Thymus (tissue), 11 donors: Measurements from ENCODE around the gene KCNT1. TPM values are rescaled to one million over a fixed set of nuclear protein-coding genes. Genes with fewer than 3 reads are reported as not detected.

Experiments used
- DNase-seq, 9 donors: peaks; one replicate each; pipeline ENCODE4 v3.0.0-alpha.2; 2013; ENCODE audit warnings: low spot score in 9 of 9, low read depth in 6 of 9, missing footprints in 1 of 9
- H3K27ac ChIP-seq, 2 donors: one replicate each; pipeline ENCODE4 v1.5.1; 2013; ENCODE audit warnings: control low read depth in 1 of 2, low read depth in 1 of 2, low read length in 1 of 2, mild to moderate bottlenecking in 1 of 2, moderate library complexity in 1 of 2
- H3K27me3 ChIP-seq, 2 donors: one replicate each; pipeline ENCODE4 v1.5.1; 2013; ENCODE audit warnings: low read length in 1 of 2; ENCODE audit not compliant: control insufficient read depth in 2 of 2, insufficient read depth in 1 of 2
- H3K36me3 ChIP-seq, 2 donors: one replicate each; pipeline ENCODE4 v1.5.1; 2013; ENCODE audit warnings: low read length in 1 of 2, mild to moderate bottlenecking in 1 of 2, moderate library complexity in 1 of 2; ENCODE audit not compliant: control insufficient read depth in 2 of 2, insufficient read depth in 2 of 2
- H3K4me1 ChIP-seq, 2 donors: one replicate each; pipeline ENCODE4 v1.5.1; 2013; ENCODE audit warnings: low read length in 2 of 2; ENCODE audit not compliant: control insufficient read depth in 2 of 2, insufficient read depth in 2 of 2
- H3K4me3 ChIP-seq, 2 donors: one replicate each; pipeline ENCODE4 v1.5.1; 2013; ENCODE audit warnings: low read length in 2 of 2, control low read depth in 1 of 2, mild to moderate bottlenecking in 1 of 2
- H3K9me3 ChIP-seq, 2 donors: one replicate each; pipeline ENCODE4 v1.5.1; 2013; ENCODE audit warnings: low read length in 1 of 2, mild to moderate bottlenecking in 1 of 2; ENCODE audit not compliant: control insufficient read depth in 2 of 2, insufficient read depth in 1 of 2
- WGBS: extraction: QIAGEN DNeasy Blood & Tissue Kit; methylation state at CpG from one replicate; pipeline ENCODE4 v1.1.7; 2013; 5-methylcytosine and 5-hydroxymethylcytosine counted together
- polyA plus RNA-seq: library from polyadenylated mRNA; stranded (reverse); fragments of 200-250 nt; gene quantifications from one replicate; pipeline ENCODE4 v1.2.3, GENCODE V29; 2013
- total RNA-seq: library from RNA; stranded (reverse); fragments of 120-200 nt; gene quantifications from one replicate; pipeline ENCODE4 v1.2.4, GENCODE V29; 2013
- donor health status: healthy.

Gene KCNT1
- total and polyA plus RNA-seq, 2 donors, result 0.05 to 0.25 TPM

DNA sequence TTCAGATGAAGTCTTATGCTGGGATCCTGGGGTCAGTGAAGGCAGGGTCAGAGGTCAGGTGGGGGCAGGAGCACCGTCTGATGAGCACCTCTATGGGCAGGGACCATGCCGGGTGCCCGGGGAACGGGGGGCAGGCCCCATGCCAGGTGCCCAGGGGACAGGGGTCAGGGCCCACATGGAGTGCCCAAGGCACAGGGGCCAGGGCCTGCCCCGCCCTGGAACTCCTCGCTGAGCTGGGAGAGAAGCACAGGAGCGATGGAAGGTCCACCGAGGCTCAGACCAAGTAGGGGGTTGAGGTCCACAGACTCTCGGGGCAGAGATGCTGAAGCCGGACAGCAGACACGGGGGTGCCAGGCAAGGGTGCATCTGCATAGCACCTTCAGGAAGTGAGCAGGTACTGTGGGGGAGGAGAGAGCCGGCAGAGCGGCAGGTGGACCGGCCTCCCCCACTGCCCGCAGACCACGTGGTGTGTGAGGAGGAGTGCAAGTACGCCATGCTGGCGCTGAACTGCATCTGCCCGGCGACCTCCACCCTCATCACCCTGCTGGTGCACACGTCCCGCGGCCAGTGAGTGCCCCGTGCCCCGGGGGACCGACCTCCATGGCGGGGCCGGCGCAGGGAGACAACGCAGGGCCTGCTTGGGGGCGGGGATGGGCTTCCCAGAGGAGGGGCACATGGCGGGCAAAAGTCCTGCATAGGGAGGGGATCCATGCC lies 67.7 kb downstream of the KCNT1 start:
- Histone ChIP-seq H3K4me1 (no peaks in the 10 kb centered on the region), H3K9me3 (peaks cover 11 to 31% of the 10 kb centered on the region in 2 donors), H3K27ac (no peak overlapping the region), H3K27me3 (no peaks in the 10 kb centered on the region), H3K36me3 (no peaks in the 10 kb centered on the region), H3K4me3 (no peak overlapping the region)
- 94% methylated on average over 32 of the region's 32 CpGs for WGBS
- no peak for DNase-seq

DNA sequence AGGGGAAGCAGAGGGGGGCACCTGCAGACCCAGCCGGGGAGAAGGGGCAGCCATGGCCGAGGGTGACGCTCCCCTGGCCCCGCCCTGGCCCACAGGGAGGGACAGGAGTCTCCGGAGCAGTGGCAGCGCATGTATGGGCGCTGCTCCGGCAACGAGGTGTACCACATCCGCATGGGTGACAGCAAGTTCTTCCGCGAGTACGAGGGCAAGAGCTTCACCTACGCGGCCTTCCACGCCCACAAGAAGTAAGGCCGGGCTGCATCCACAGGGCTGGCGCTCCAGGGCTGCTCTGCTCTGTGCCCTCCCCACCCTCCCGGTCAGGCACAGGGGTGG lies 68.2 kb downstream of the KCNT1 start:
- H3K27me3 ChIP-seq, result no peaks in the 10 kb centered on the region
- H3K9me3 ChIP-seq, result peaks cover 11 to 28% of the 10 kb centered on the region in 2 donors
- H3K4me3 ChIP-seq, result no peak overlapping the region
- no peaks in the 10 kb centered on the region for H3K4me1 ChIP-seq
- 88% methylated on average over 19 of the region's 19 CpGs for WGBS
- DNase-seq, result no peak
- no peaks in the 10 kb centered on the region for H3K36me3 ChIP-seq
- H3K27ac ChIP-seq, result no peak overlapping the region

- Histone ChIP-seq H3K9me3 (peaks cover 10 to 22% of the 10 kb centered on the region in 2 donors), H3K36me3 (no peaks in the 10 kb centered on the region), H3K27me3 (no peaks in the 10 kb centered on the region), H3K4me1 (no peaks in the 10 kb centered on the region), H3K27ac (no peak overlapping the region), H3K4me3 (no peak overlapping the region)
- 95% methylated on average over 26 of the region's 26 CpGs for WGBS
- no peak for DNase-seq
Measured at GRCh38 chr9:135770771-135771170, 68.8 kb downstream of the KCNT1 start.

DNA sequence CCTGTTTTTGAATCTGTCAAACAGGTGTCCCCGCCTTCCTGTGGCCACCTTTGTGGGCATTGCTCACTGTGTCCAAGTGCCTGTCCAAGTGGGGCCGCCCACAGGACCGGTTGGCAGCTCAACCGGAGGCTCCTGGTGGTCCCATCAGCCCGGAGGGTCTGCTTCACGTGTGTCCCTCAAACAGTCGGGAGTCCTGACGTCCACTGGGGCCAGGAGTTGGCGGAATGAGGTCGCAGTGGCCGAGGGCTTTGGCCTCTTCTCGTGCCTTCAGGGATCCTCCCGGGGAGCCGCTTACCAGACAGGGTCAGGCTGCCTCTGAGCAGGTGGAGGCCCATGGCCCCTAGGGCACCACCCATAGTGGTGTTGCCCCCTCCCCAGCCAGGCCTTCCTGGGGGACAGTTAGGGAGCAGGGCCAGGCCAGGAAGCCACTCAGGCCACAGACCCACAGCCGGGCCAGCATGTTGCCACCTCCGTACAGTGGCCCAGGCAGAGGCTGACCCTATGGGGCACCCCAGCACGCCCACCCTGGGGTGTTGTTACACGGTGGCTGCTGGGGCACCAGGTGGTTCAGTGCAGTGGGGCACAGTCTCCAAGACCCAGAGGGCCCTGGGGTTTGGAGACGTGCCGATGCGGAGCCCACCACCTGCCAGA lies 69.5 kb downstream of the KCNT1 start:
- H3K9me3 ChIP-seq, result peaks cover 6 to 14% of the 10 kb centered on the region in 2 donors
- WGBS, result 91% methylated on average over 21 of the region's 21 CpGs
- no peaks in the 10 kb centered on the region for H3K27me3 ChIP-seq
- no peak overlapping the region for H3K27ac ChIP-seq
- no peaks in the 10 kb centered on the region for H3K36me3 ChIP-seq
- DNase-seq, result no peak
- H3K4me1 ChIP-seq, result no peaks in the 10 kb centered on the region
- H3K4me3 ChIP-seq, result no peak overlapping the region

GRCh38 chr9:135772056-135772646 lies 70.2 kb downstream of the KCNT1 start:
- DNase-seq, result no peak
- Histone ChIP-seq H3K9me3 (peaks cover 4 to 8% of the 10 kb centered on the region in 2 donors), H3K4me3 (no peak overlapping the region), H3K36me3 (no peaks in the 10 kb centered on the region), H3K4me1 (no peaks in the 10 kb centered on the region), H3K27me3 (no peaks in the 10 kb centered on the region), H3K27ac (no peak overlapping the region)
- 89% methylated on average over 13 of the region's 13 CpGs for WGBS

- H3K27ac ChIP-seq, result no peak overlapping the region
- no peak overlapping the region for H3K4me3 ChIP-seq
- no peaks in the 10 kb centered on the region for H3K27me3 ChIP-seq
- H3K9me3 ChIP-seq, result peaks cover under 1% of the 10 kb centered on the region in 2 donors
- no peaks in the 10 kb centered on the region for H3K36me3 ChIP-seq
- H3K4me1 ChIP-seq, result no peaks in the 10 kb centered on the region
- 78% methylated on average over 36 of the region's 36 CpGs for WGBS
- DNase-seq, result no peak
Measured at GRCh38 chr9:135772702-135773493, 70.9 kb downstream of the KCNT1 start.

DNA sequence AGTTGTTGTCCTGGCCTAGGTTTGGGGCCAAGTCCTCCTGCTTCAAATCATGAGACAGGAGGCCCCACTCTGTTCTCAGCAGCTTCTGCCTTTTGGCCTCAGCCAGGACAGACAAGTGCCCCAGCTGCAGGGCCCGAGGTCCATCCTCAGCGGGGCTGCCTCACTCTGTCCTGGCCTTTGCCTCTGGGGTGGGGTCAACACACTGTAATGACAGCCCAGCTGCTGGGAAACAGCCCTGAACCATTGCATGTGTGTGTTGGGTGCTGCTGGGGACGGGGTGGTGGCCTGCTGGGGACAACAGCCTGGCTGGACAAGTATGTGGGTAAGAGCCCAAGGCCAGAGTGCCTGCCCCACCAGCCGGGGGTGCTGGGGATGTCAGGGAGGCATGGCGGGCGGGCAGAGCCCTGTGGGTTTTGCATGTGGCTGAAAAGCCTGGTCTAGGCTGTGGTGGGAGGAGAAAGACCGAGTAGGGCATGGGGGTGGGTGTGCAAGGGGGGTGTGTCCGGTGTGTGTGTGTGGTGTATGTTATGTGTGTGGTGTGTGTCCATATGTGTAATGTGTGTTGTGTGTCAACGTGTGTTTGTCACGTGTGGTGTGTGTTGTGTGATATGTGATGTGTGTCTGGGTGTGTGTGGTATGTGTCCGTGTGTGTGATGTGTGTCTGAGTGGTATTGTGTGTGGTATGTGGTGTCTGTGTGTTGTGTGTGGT lies 71.7 kb downstream of the KCNT1 start:
- no peaks in the 10 kb centered on the region for H3K27me3 ChIP-seq
- no peaks in the 10 kb centered on the region for H3K9me3 ChIP-seq
- H3K36me3 ChIP-seq, result no peaks in the 10 kb centered on the region
- 87% methylated on average over 11 of the region's 11 CpGs for WGBS
- DNase-seq, result no peak
- no peak overlapping the region for H3K4me3 ChIP-seq
- no peak overlapping the region for H3K27ac ChIP-seq
- H3K4me1 ChIP-seq, result no peaks in the 10 kb centered on the region

GRCh38 chr9:135774239-135774747 lies 72.3 kb downstream of the KCNT1 start:
- no peaks in the 10 kb centered on the region for H3K36me3 ChIP-seq
- no peak overlapping the region for H3K4me3 ChIP-seq
- no peaks in the 10 kb centered on the region for H3K9me3 ChIP-seq
- no peaks in the 10 kb centered on the region for H3K4me1 ChIP-seq
- DNase-seq, result no peak
- 90% methylated on average over 15 of the region's 15 CpGs for WGBS
- no peak overlapping the region for H3K27ac ChIP-seq
- H3K27me3 ChIP-seq, result no peaks in the 10 kb centered on the region
